HT-29 (cell line): ENCODE data around the gene WFDC9. TPM values are rescaled to one million over a fixed set of nuclear protein-coding genes. Genes with fewer than 3 reads are reported as not detected.
"Not testable (repeated sequence)": the region's sequence is repeated elsewhere in the genome, so short reads cannot be mapped to it uniquely, and the experiment has no call there.

Source experiments
- DNase-seq: peaks from one replicate; pipeline ENCODE4 v3.0.0-alpha.2; 2015; ENCODE audit warnings: low spot score
- total RNA-seq: library from RNA; depleted of rRNA; stranded (reverse); fragments of >200 nt; shearing (Covaris generic); gene quantifications from 2 replicates; pipeline ENCODE4 v1.2.3, GENCODE V29; 2014; rRNA removed

Gene WFDC9
- total RNA-seq, result not detected in 2 replicates

GRCh38 chr20:45631184-45631583, at the start of gene WFDC9:
WFDC9 (minus strand) TSS chr20:45631284; CDS start chr20:45610181, 21,103 bp downstream.
- no peak for DNase-seq

GRCh38 chr20:45679650-45680049, 48.6 kb upstream of the WFDC9 start:
- no peak for DNase-seq

- DNase-seq, result no peak
These were observed 41.7 kb upstream of the WFDC9 start for GRCh38 chr20:45672765-45673164.

GRCh38 chr20:45670139-45670538, 39.1 kb upstream of the WFDC9 start, which contains the start of gene WFDC11:
WFDC11 (minus strand) TSS chr20:45670239; CDS start chr20:45650600, 19,639 bp downstream.
- no peak for DNase-seq

GRCh38 chr20:45657038-45657437, 26.0 kb upstream of the WFDC9 start:
- not testable (repeated sequence) for DNase-seq

GRCh38 chr20:45651726-45652125, 20.6 kb upstream of the WFDC9 start:
- DNase-seq, result peak; percentile 94

GRCh38 chr20:45649312-45649863, 18.3 kb upstream of the WFDC9 start:
- DNase-seq, result no peak

GRCh38 chr20:45647441-45648050, 16.5 kb upstream of the WFDC9 start:
- no peak for DNase-seq

GRCh38 chr20:45646875-45647274, 15.8 kb upstream of the WFDC9 start:
- DNase-seq, result no peak

- DNase-seq, result not testable (repeated sequence)
These were observed 14.8 kb upstream of the WFDC9 start for GRCh38 chr20:45645869-45646268.

GRCh38 chr20:45641076-45641475, 10.0 kb upstream of the WFDC9 start:
- DNase-seq, result not testable (repeated sequence)

- DNase-seq, result no peak
These were observed 8.6 kb upstream of the WFDC9 start for GRCh38 chr20:45639687-45640086.

GRCh38 chr20:45636513-45636912, 5.4 kb upstream of the WFDC9 start:
- DNase-seq, result no peak

GRCh38 chr20:45630371-45630770, 713 bp downstream of the WFDC9 start:
- DNase-seq, result no peak

GRCh38 chr20:45629496-45630100, 1.5 kb downstream of the WFDC9 start, which contains the start of gene WFDC10A:
WFDC10A (plus strand) TSS chr20:45629739; CDS start chr20:45629814, 75 bp downstream.
- peak; percentile 94 for DNase-seq

GRCh38 chr20:45626540-45626939, 4.5 kb downstream of the WFDC9 start:
- DNase-seq, result no peak

- DNase-seq, result peak; percentile 93
These were observed 9.5 kb downstream of the WFDC9 start for GRCh38 chr20:45621593-45621992.

- DNase-seq, result no peak
These were observed 13.5 kb downstream of the WFDC9 start for GRCh38 chr20:45617591-45617990.

- DNase-seq, result peak; percentile 21
These were observed 18.8 kb downstream of the WFDC9 start for GRCh38 chr20:45612314-45612713.

GRCh38 chr20:45611054-45611453, 20.0 kb downstream of the WFDC9 start:
- DNase-seq, result peak; percentile 37

- DNase-seq, result no peak
These were observed 23.3 kb downstream of the WFDC9 start for GRCh38 chr20:45607810-45608209.

GRCh38 chr20:45595235-45595634, 35.8 kb downstream of the WFDC9 start:
- DNase-seq, result no peak

GRCh38 chr20:45593498-45593897, 37.6 kb downstream of the WFDC9 start:
- DNase-seq, result no peak
